Osteoblast (primary cell): ENCODE data around the gene ITPR3. TPM values are rescaled to one million over a fixed set of nuclear protein-coding genes. Genes with fewer than 3 reads are reported as not detected.
A peak's percentile ranks its signal among the peaks of the same experiment; 100 is the strongest.

ENCODE experiments used
- DNase-seq: peaks from one replicate; pipeline ENCODE4 v3.0.0; 2011; ENCODE audit warnings: low spot score, mixed read lengths; ENCODE audit not compliant: insufficient read length; ENCODE audit errors: missing footprints
- H2AFZ ChIP-seq: 2 replicates; pipeline ENCODE4 v1.6.0; 2011; ENCODE audit warnings: mild to moderate bottlenecking, low read length
- H3K27ac ChIP-seq: 2 replicates; pipeline ENCODE4 v1.5.1; 2011; ENCODE audit warnings: mild to moderate bottlenecking, low read depth, low read length, moderate library complexity
- H3K27me3 ChIP-seq: 2 replicates; pipeline ENCODE4 v1.6.0; 2012; ENCODE audit warnings: mild to moderate bottlenecking, control low read depth, inconsistent platforms, low read length, moderate library complexity; ENCODE audit not compliant: insufficient read depth
- H3K36me3 ChIP-seq: 2 replicates; pipeline ENCODE4 v1.5.1; 2011; ENCODE audit warnings: mild to moderate bottlenecking, low read length, control low read depth, moderate library complexity; ENCODE audit not compliant: insufficient read depth
- H3K4me1 ChIP-seq: 2 replicates; pipeline ENCODE4 v1.5.1; 2011; ENCODE audit warnings: mild to moderate bottlenecking, low read length, control low read depth, moderate library complexity; ENCODE audit not compliant: insufficient read depth
- H3K4me2 ChIP-seq: 2 replicates; pipeline ENCODE4 v1.6.0; 2011; ENCODE audit warnings: mild to moderate bottlenecking, low read length; ENCODE audit not compliant: insufficient read depth
- H3K4me3 ChIP-seq: fragments of 200-600 bp; sonication (generic); 3 replicates; pipeline ENCODE4 v1.5.1; 2012; ENCODE audit warnings: mild to moderate bottlenecking, low read length, inconsistent platforms; ENCODE audit not compliant: insufficient read depth
- H3K79me2 ChIP-seq: 2 replicates; pipeline ENCODE4 v1.6.0; 2012; ENCODE audit warnings: mild to moderate bottlenecking, low read length, control low read depth, inconsistent platforms; ENCODE audit not compliant: insufficient read depth
- H3K9me3 ChIP-seq: 2 replicates; pipeline ENCODE4 v1.5.1; 2011; ENCODE audit warnings: low read depth, low read length, control low read depth
- H4K20me1 ChIP-seq: 2 replicates; pipeline ENCODE4 v1.6.0; 2012; ENCODE audit warnings: mild to moderate bottlenecking, low read length, control low read depth; ENCODE audit not compliant: insufficient read depth
- CTCF ChIP-seq: IDR thresholded peaks from 2 replicates; pipeline ENCODE4 v1.5.1; 2011; ENCODE audit warnings: mild to moderate bottlenecking, low read depth, low read length, moderate library complexity; ENCODE audit errors: extremely low read depth
- total RNA-seq: library from RNA; depleted of rRNA; stranded (reverse); fragments of >200 nt; gene quantifications from 2 replicates; pipeline ENCODE4 v1.2.3, GENCODE V29; 2012

The ITPR3 gene
- total RNA-seq, 1 donor = 46.7 TPM

GRCh38 chr6:33709605-33710295, 88.6 kb downstream of the ITPR3 start:
- H2AFZ ChIP-seq = no peak overlapping the region
- no peak overlapping the region for H3K4me3 ChIP-seq
- peaks cover 34% of the 10 kb centered on the region for H3K79me2 ChIP-seq
- no peak for TF ChIP-seq CTCF
- H3K27ac ChIP-seq = no peak overlapping the region
- peaks cover 6% of the 10 kb centered on the region for H4K20me1 ChIP-seq
- DNase-seq = no peak
- H3K4me2 ChIP-seq = no peak overlapping the region
- H3K4me1 ChIP-seq = peaks cover 19% of the 10 kb centered on the region
- no peaks in the 10 kb centered on the region for H3K9me3 ChIP-seq
- peaks cover 25% of the 10 kb centered on the region for H3K36me3 ChIP-seq
- no peaks in the 10 kb centered on the region for H3K27me3 ChIP-seq

- H3K79me2 ChIP-seq = peaks cover 34% of the 10 kb centered on the region
- peak overlapping the region; percentile 87 for H3K27ac ChIP-seq
- peak overlapping the region; percentile 96 for H3K4me3 ChIP-seq
- peaks cover 19% of the 10 kb centered on the region for H3K4me1 ChIP-seq
- peak overlapping the region; percentile 99 for H2AFZ ChIP-seq
- no peaks in the 10 kb centered on the region for H3K9me3 ChIP-seq
- peak overlapping the region; percentile 86 for H3K4me2 ChIP-seq
- no peak for TF ChIP-seq CTCF
- peaks cover 25% of the 10 kb centered on the region for H3K36me3 ChIP-seq
- no peak for DNase-seq
- no peaks in the 10 kb centered on the region for H3K27me3 ChIP-seq
- peaks cover 6% of the 10 kb centered on the region for H4K20me1 ChIP-seq
Measured at GRCh38 chr6:33710296-33711121, 89.4 kb downstream of the ITPR3 start.

- Histone ChIP-seq H3K4me2 (peak within 1 kb of the TSS; percentile 86), H3K27ac (peak within 1 kb of the TSS; percentile 87), H2AFZ (peak within 1 kb of the TSS; percentile 99), H3K4me3 (peak within 1 kb of the TSS; percentile 96), H3K4me1 (peaks cover 19% of the 10 kb centered on the region), H3K36me3 (peaks cover 25% of the 10 kb centered on the region), H3K27me3 (no peaks in the 10 kb centered on the region), H4K20me1 (peaks cover 6% of the 10 kb centered on the region), H3K79me2 (peaks cover 34% of the 10 kb centered on the region), H3K9me3 (no peaks in the 10 kb centered on the region)
- TF ChIP-seq CTCF = peak; percentile 73
- peak; percentile 98 for DNase-seq
Measured at GRCh38 chr6:33711140-33712129, 90.3 kb downstream of the ITPR3 start, which contains the start of gene UQCC2. Gene UQCC2 (minus strand): TSS chr6:33711700. CDS start chr6:33711686, 14 bp downstream.
